ENCODE results near the gene CREB3L1.

CREB3L1 gene

GRCh38 chr11:46352063-46352841 is 74.8 kb downstream of the CREB3L1 start:
- TF ChIP-seq CTCF (IDR thresholded peaks at IDR 0.05) = peak; percentile 50
- no peak for DNase-seq (ENCODE audit: low spot score)
- Histone ChIP-seq H3K4me3 (no peak overlapping the region), H3K27ac (peak overlapping the region in 1 of 2 donors; percentile 10)

DNA sequence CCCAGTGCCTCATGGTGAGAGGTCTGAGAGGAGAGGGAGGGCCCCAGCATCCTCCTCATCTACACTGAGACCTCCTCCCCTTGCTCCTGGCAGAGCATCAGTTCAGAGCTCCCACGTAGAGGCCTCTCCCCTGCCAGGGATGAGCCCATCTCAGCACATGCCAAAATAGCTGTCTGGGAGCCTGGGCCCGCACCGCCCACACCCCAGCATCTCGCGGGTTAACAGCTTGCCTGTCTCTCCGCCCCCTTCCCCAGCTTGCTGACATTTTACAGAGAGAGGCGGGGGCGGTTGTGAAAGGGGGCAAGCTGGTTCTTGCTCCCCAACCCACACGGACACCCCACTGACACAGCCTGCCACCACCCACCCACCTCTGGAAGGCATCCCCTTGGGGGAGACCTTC is 76.2 kb downstream of the CREB3L1 start:
- Histone ChIP-seq H3K4me3 (no peak overlapping the region), H3K27ac (no peak overlapping the region)
- no peak for TF ChIP-seq CTCF (IDR thresholded peaks at IDR 0.05)
- DNase-seq (ENCODE audit: low spot score) = no peak

GRCh38 chr11:46356924-46357482 is 79.5 kb downstream of the CREB3L1 start:
- TF ChIP-seq CTCF (IDR thresholded peaks at IDR 0.05) = no peak
- Histone ChIP-seq H3K27ac (no peak overlapping the region), H3K4me3 (no peak overlapping the region)
- no peak for DNase-seq (ENCODE audit: low spot score)

GRCh38 chr11:46357483-46357936 is 80.0 kb downstream of the CREB3L1 start:
- no peak overlapping the region for H3K4me3 ChIP-seq
- DNase-seq (ENCODE audit: low spot score) = no peak
- no peak overlapping the region for H3K27ac ChIP-seq
- no peak for TF ChIP-seq CTCF (IDR thresholded peaks at IDR 0.05)

DNA sequence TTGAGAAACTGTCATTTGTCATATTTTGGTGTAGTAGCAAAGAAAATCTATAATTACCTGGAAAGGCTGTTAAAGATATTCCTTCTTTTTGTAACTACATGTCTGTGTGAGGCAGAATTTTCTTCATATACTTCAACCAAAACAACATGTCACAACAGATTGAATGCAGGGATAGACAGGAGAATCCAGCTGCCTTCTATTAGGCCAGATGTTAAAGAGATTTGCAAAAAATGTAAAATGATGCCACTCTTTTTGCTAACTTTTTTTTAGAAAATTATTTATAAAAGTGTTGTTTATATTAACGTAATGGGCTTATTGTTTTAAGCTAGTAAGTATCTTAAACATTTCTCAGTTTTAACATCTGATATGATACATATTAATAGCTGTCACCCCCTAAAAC is 82.5 kb downstream of the CREB3L1 start:
- no peak overlapping the region for H3K4me3 ChIP-seq
- TF ChIP-seq CTCF (IDR thresholded peaks at IDR 0.05) = no peak
- H3K27ac ChIP-seq = no peak overlapping the region
- no peak for DNase-seq (ENCODE audit: low spot score)

DNA sequence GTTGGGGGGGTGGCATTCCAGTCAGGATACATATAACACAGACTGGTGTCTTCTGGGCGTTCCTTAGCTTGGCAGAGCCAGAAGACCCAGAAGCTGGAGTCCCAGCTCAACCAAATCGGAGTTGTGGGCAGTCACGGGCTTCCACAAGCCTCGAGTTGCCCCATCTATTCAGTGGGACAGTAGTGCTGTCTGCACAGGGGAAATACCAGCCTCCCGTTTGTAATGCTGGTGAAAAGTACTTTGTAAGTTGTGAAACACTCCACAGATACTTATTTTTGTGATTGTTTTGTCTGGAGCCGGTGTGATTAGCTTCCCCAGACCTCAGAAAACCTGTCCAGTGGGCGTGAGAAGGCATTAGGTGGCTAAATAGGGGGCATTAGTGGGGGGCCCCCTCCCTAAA is 83.4 kb downstream of the CREB3L1 start:
- DNase-seq (ENCODE audit: low spot score) = no peak
- peak overlapping the region; percentile 60 to 86 for H3K27ac ChIP-seq
- no peak for TF ChIP-seq CTCF (IDR thresholded peaks at IDR 0.05)
- peak overlapping the region; percentile 51 for H3K4me3 ChIP-seq

Data from coronary artery (tissue), 2 donors.